RWPE2 (cell line): ENCODE results near the gene CUTA.

Experiments
- ATAC-seq: fragments of 200-7000 bp; cut with Tn5 transposase; 3 replicates; pipeline ENCODE4 v1.9.1; 2021; ENCODE audit warnings: low read depth
- DNase-seq: peaks from one replicate; pipeline ENCODE4 v3.0.0-alpha.2; 2020; ENCODE audit warnings: low spot score
- H3K27ac ChIP-seq: fragments of 450-650 bp; 2 replicates; pipeline ENCODE4 v1.5.1; 2017; ENCODE audit warnings: mild to moderate bottlenecking; ENCODE audit not compliant: poor library complexity, severe bottlenecking
- H3K27me3 ChIP-seq: fragments of 250-450 bp; sonication (Bioruptor Pico); 2 replicates; pipeline ENCODE4 v1.5.1; 2021; ENCODE audit warnings: mild to moderate bottlenecking, moderate library complexity; ENCODE audit not compliant: insufficient read depth, poor library complexity, severe bottlenecking
- H3K36me3 ChIP-seq: fragments of 250-450 bp; sonication (Bioruptor Pico); 2 replicates; pipeline ENCODE4 v1.5.1; 2020; ENCODE audit warnings: low read depth, mild to moderate bottlenecking, moderate library complexity
- H3K4me1 ChIP-seq: fragments of 250-450 bp; sonication (Bioruptor Pico); 2 replicates; pipeline ENCODE4 v1.5.1; 2021; ENCODE audit warnings: mild to moderate bottlenecking, moderate library complexity; ENCODE audit not compliant: insufficient read depth, poor library complexity, severe bottlenecking
- H3K4me3 ChIP-seq: fragments of 250-450 bp; sonication (Bioruptor Pico); 2 replicates; pipeline ENCODE4 v1.5.1; 2021; ENCODE audit warnings: mild to moderate bottlenecking, moderate library complexity; ENCODE audit not compliant: severe bottlenecking
- H3K9me3 ChIP-seq: fragments of 250-450 bp; sonication (Bioruptor Pico); 2 replicates; pipeline ENCODE4 v1.5.1; 2021; ENCODE audit warnings: mild to moderate bottlenecking, moderate library complexity; ENCODE audit not compliant: severe bottlenecking
- CTCF ChIP-seq: fragments of 450-650 bp; IDR thresholded peaks from one replicate; pipeline ENCODE4 v1.5.1; 2017; ENCODE audit warnings: mild to moderate bottlenecking, moderate library complexity; ENCODE audit not compliant: poor library complexity, severe bottlenecking

Gene CUTA

DNA sequence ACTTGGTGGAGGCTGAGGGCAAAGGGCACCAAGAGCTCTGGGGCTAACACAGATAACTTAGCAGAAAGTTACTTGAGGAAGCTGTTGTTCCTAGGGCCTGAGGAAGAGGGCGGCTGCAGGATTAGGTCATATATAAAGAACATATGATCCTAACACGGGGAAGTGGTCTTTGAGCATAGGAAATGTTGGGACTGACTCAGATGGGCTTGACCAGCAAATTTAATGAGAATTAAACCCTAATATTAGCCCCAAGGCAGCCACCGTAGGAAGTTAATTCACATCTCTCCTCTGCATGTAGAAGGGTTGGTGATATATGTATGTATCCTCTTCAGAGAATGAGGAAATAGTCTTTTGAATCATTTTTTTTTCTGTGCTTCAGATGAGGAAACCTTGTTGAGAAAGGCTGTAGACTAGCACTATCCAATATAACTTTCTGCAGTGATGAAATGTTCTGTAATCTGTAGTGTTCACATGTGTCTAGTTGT is 27.3 kb upstream of the CUTA start:
- no peaks in the 10 kb centered on the region for H3K27me3 ChIP-seq
- no peak overlapping the region for H3K27ac ChIP-seq
- no peak for DNase-seq
- H3K4me1 ChIP-seq = no peaks in the 10 kb centered on the region
- ATAC-seq = no peak
- H3K9me3 ChIP-seq = no peaks in the 10 kb centered on the region
- H3K4me3 ChIP-seq = no peak overlapping the region
- no peak for TF ChIP-seq CTCF
- peaks cover 17% of the 10 kb centered on the region; the same call in 1 of the 2 replicates for H3K36me3 ChIP-seq

- no peaks in the 10 kb centered on the region for H3K4me1 ChIP-seq
- no peak overlapping the region for H3K4me3 ChIP-seq
- ATAC-seq (no peak), DNase-seq (no peak)
- H3K36me3 ChIP-seq = peaks cover 18% of the 10 kb centered on the region
- H3K27ac ChIP-seq = no peak overlapping the region
- TF ChIP-seq CTCF = no peak
- H3K9me3 ChIP-seq = no peaks in the 10 kb centered on the region
- H3K27me3 ChIP-seq = no peaks in the 10 kb centered on the region
These were observed 26.0 kb upstream of the CUTA start for GRCh38 chr6:33443619-33444504.

DNA sequence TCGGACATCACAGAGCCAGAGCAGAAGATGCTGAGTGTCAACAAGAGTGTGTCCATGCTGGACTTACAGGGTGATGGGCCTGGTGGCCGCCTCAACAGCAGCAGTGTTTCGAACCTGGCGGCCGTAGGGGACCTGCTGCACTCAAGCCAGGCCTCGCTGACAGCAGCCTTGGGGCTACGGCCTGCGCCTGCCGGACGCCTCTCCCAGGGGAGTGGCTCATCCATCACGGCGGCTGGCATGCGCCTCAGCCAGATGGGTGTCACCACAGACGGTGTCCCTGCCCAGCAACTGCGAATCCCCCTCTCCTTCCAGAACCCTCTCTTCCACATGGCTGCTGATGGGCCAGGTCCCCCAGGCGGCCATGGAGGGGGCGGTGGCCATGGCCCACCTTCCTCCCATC is 25.1 kb upstream of the CUTA start:
- DNase-seq (no peak), ATAC-seq (no peak)
- H3K27ac ChIP-seq = no peak overlapping the region
- H3K27me3 ChIP-seq = no peaks in the 10 kb centered on the region
- H3K9me3 ChIP-seq = no peaks in the 10 kb centered on the region
- no peaks in the 10 kb centered on the region for H3K4me1 ChIP-seq
- no peak for TF ChIP-seq CTCF
- no peak overlapping the region for H3K4me3 ChIP-seq
- peaks cover 23% of the 10 kb centered on the region for H3K36me3 ChIP-seq

DNA sequence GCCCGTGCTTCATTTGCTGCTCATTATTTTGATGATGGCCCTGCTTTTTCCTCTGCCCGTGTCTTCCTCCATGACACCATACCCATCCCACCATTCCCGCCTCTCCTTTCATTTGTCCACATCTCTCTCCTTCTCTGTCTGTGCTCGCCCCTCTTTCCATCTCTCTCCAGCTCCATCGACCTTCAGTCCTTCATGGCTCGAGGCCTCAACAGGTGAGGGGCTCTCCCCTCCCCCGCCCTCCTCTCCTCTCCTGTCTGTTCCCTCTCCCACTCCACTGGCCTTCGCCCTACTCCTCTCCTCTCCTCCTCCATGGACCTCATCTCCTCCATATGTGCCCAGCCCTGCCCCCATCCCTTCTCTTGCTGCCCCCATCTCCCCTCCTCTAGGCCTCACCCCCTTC is 24.4 kb upstream of the CUTA start:
- Histone ChIP-seq H3K36me3 (peaks cover 25% of the 10 kb centered on the region), H3K9me3 (no peaks in the 10 kb centered on the region), H3K27me3 (no peaks in the 10 kb centered on the region), H3K4me3 (no peak overlapping the region), H3K27ac (no peak overlapping the region), H3K4me1 (no peaks in the 10 kb centered on the region)
- ATAC-seq (no peak), DNase-seq (no peak)
- no peak for TF ChIP-seq CTCF

GRCh38 chr6:33441457-33441856 is 23.6 kb upstream of the CUTA start:
- ATAC-seq (no peak), DNase-seq (no peak)
- no peak for TF ChIP-seq CTCF
- Histone ChIP-seq H3K27me3 (no peaks in the 10 kb centered on the region), H3K4me1 (no peaks in the 10 kb centered on the region), H3K27ac (no peak overlapping the region), H3K36me3 (peaks cover 28% of the 10 kb centered on the region), H3K4me3 (no peak overlapping the region), H3K9me3 (no peaks in the 10 kb centered on the region)
